Endothelial cell of umbilical vein (primary cell): ENCODE measurements around the gene FKRP. TPM values are rescaled to one million over a fixed set of nuclear protein-coding genes. Genes with fewer than 3 reads are reported as not detected.

ENCODE experiments used
- BruUV-seq: library from RNA; stranded (reverse); fragments of 400-500 nt; replicated peaks from 2 replicates; lab custom pipeline; 2021; lab: Mats Ljungman, UMichigan
- CTCF ChIA-PET: fragments of 300-600, 350-600 bp; sonication (Branson Sonifier 250); formaldehyde crosslinking; loops from one replicate; lab custom pipeline; 2021; ENCODE audit warnings: antibody characterized with exemption, inconsistent platforms; lab: Charles Lee
- POLR2A ChIA-PET: fragments of 300-600, 350-600 bp; sonication (Branson Sonifier 250); formaldehyde crosslinking; loops from one replicate; lab custom pipeline; 2021; ENCODE audit warnings: antibody characterized with exemption, inconsistent platforms; lab: Charles Lee
- DNase-seq: peaks from one replicate; pipeline ENCODE4 v3.0.0-alpha.2; 2011; ENCODE audit warnings: low read depth, low spot score
- FAIRE-seq: peaks from 2 replicates; lab custom pipeline; 2011; peaks lifted over from hg19 to GRCh38; lab: Jason Lieb, UNC
- H2AFZ ChIP-seq: 2 replicates; pipeline ENCODE4 v1.6.0; 2012; ENCODE audit warnings: low read depth, low read length, control low read depth, inconsistent platforms
- H3K27ac ChIP-seq: 2 replicates; pipeline ENCODE4 v1.5.1; 2011; ENCODE audit warnings: low read depth, mild to moderate bottlenecking, control low read depth, low read length, moderate library complexity; ENCODE audit not compliant: insufficient read depth
- H3K27me3 ChIP-seq, 2 experiments: 2 replicates each; pipeline versions ENCODE4 v1.6.0 to v1.6.1; 2011; ENCODE audit warnings: low read length in 2 of 2, mixed read lengths in 1 of 2; ENCODE audit not compliant: control insufficient read depth in 2 of 2, insufficient read depth in 2 of 2
- H3K36me3 ChIP-seq, 2 experiments: 2 replicates in 1 of 2; 3 replicates in 1 of 2; pipeline ENCODE4 v1.5.1; 2011; ENCODE audit warnings: low read length in 2 of 2, mild to moderate bottlenecking in 1 of 2, moderate library complexity in 1 of 2; ENCODE audit not compliant: control insufficient read depth in 2 of 2, insufficient read depth in 2 of 2; ENCODE audit errors: extremely low read depth in 1 of 2
- H3K4me1 ChIP-seq: 3 replicates; pipeline ENCODE4 v1.5.1; 2011; ENCODE audit warnings: mild to moderate bottlenecking, low read length; ENCODE audit not compliant: control insufficient read depth, insufficient read depth; ENCODE audit errors: extremely low read depth
- H3K4me2 ChIP-seq: 2 replicates; pipeline ENCODE4 v1.6.1; 2011; ENCODE audit warnings: low read length, control low read depth, mixed read lengths; ENCODE audit not compliant: insufficient read depth
- H3K4me3 ChIP-seq, 3 experiments: fragments of 200-600 bp in 1 of 3; sonication (generic), shearing (Covaris generic) in 1 of 3; replicated peaks in 1 of 3; 2 replicates each; pipeline ENCODE4 v1.5.1; 2011 to 2016; ENCODE audit warnings: control low read depth in 3 of 3, low read length in 3 of 3, mild to moderate bottlenecking in 2 of 3, inconsistent platforms in 1 of 3, low read depth in 1 of 3, moderate library complexity in 1 of 3; ENCODE audit not compliant: insufficient read depth in 1 of 3
- H3K79me2 ChIP-seq: 2 replicates; pipeline ENCODE4 v1.6.0; 2012; ENCODE audit warnings: low read length, inconsistent platforms; ENCODE audit not compliant: control insufficient read depth, insufficient read depth
- H3K9ac ChIP-seq: replicated peaks from 2 replicates; pipeline ENCODE3; 2011; ENCODE audit warnings: low read length, control low read depth; ENCODE audit not compliant: insufficient read depth; ENCODE audit errors: extremely low read depth
- H3K9me1 ChIP-seq: replicated peaks from 3 replicates; pipeline ENCODE4 v1.6.0; 2011; ENCODE audit warnings: mild to moderate bottlenecking, low read length; ENCODE audit not compliant: control insufficient read depth, insufficient read depth; ENCODE audit errors: extremely low read depth
- H3K9me3 ChIP-seq: replicated peaks from 2 replicates; pipeline ENCODE4 v1.5.1; 2012; ENCODE audit warnings: low read length, inconsistent platforms; ENCODE audit not compliant: control insufficient read depth, insufficient read depth
- H4K20me1 ChIP-seq: replicated peaks from 2 replicates; pipeline ENCODE3; 2011; ENCODE audit warnings: mild to moderate bottlenecking, low read length; ENCODE audit not compliant: control insufficient read depth, insufficient read depth; ENCODE audit errors: extremely low read depth
- CTCF ChIP-seq, 2 donors: IDR thresholded peaks; 1 replicate in 1 of 2; 2 replicates in 1 of 2; pipeline ENCODE4 v1.5.1; 2011; ENCODE audit warnings: low read length in 2 of 2, mild to moderate bottlenecking in 2 of 2, moderate library complexity in 2 of 2, control low read depth in 1 of 2, inconsistent platforms in 1 of 2, low read depth in 1 of 2; ENCODE audit not compliant: insufficient read depth in 1 of 2; ENCODE audit errors: extremely low read depth in 1 of 2
- EZH2 ChIP-seq: IDR thresholded peaks from 2 replicates; pipeline ENCODE4 v1.6.1; 2012; ENCODE audit warnings: borderline replicate concordance, low read depth, mild to moderate bottlenecking, moderate library complexity, low read length, inconsistent platforms; ENCODE audit not compliant: severe bottlenecking
- FOS ChIP-seq: IDR thresholded peaks from 2 replicates; pipeline ENCODE4 v1.6.1; 2011; ENCODE audit warnings: mild to moderate bottlenecking, low read length, moderate library complexity, borderline replicate concordance; ENCODE audit not compliant: insufficient read depth
- GATA2 ChIP-seq: IDR thresholded peaks from 2 replicates; pipeline ENCODE4 v1.7.0; 2011; ENCODE audit warnings: low read depth, mild to moderate bottlenecking, moderate library complexity, mixed read lengths, low read length; ENCODE audit not compliant: insufficient read length, insufficient read depth
- JUN ChIP-seq: IDR thresholded peaks from 2 replicates; pipeline ENCODE4 v1.6.1; 2011; ENCODE audit warnings: borderline replicate concordance, low read depth; ENCODE audit not compliant: insufficient read length, insufficient read depth
- MYC ChIP-seq: IDR thresholded peaks from one replicate; pipeline ENCODE4 v1.6.1; 2011; ENCODE audit warnings: mild to moderate bottlenecking, low read depth, low read length
- POLR2A ChIP-seq: IDR thresholded peaks from 2 replicates; pipeline ENCODE4 v1.6.1; 2012; ENCODE audit warnings: low read depth, mild to moderate bottlenecking, control low read depth, low read length
- POLR2AphosphoS5 ChIP-seq: IDR thresholded peaks from 2 replicates; pipeline ENCODE4 v1.6.1; 2012; ENCODE audit warnings: low read depth, mild to moderate bottlenecking, control low read depth, low read length, moderate library complexity; ENCODE audit not compliant: insufficient read depth
- dilution Hi-C: fragments of 300-500 bp; cut with MboI; formaldehyde crosslinking; loops from one replicate; pipeline ENCODE4 v1.15.0; 2019; ENCODE audit warnings: low sequenced_read_pairs; ENCODE audit not compliant: extremely low pct_ligation_motif_present
- intact Hi-C: fragments of 100-400 bp; cut with micrococcal nuclease; formaldehyde crosslinking; loops from one replicate; pipeline ENCODE4 v1.10.0; 2022
- polyA plus RNA-seq, 4 experiments: library from polyadenylated mRNA; depleted of rRNA in 3 of 4; stranded (reverse) in 3 of 4; unstranded in 1 of 4; fragments of >200 nt; gene quantifications; 2 replicates each; pipeline versions ENCODE4 v1.2.1 to v1.2.3, GENCODE V29; 2011 to 2012; ENCODE audit warnings: missing spikeins in 1 of 4
- total RNA-seq: library from RNA; stranded (reverse); gene quantifications from 2 replicates; pipeline ENCODE4 v1.2.3, GENCODE V29; 2021

FKRP gene
- total and polyA plus RNA-seq, 2 donors (not counting 3 experiments of a cell fraction or from before 2014, with no cell fraction given), result 31.5 to 32.8 TPM

- H2AFZ ChIP-seq, result peak within 1 kb of the TSS; percentile 73
- FAIRE-seq, result peak; percentile 85
- H3K79me2 ChIP-seq, result peaks cover 34% of the 10 kb centered on the region
- no peaks in the 10 kb centered on the region for H4K20me1 ChIP-seq
- peak; percentile 84 for DNase-seq
- ChIA-PET POLR2A (interaction anchor here (0.7 to 0.8 kb wide), 5 partner anchors 14 to 117 kb away, joined by 3 to 6 read pairs (median 6); no protein-coding TSS in a partner anchor), CTCF (interaction anchor here (0.6 to 5.4 kb wide), 3 partner anchors 12 to 34 kb away, joined by 4 to 74 read pairs (median 34); no protein-coding TSS in a partner anchor)
- no peaks in the 10 kb centered on the region for H3K9me3 ChIP-seq
- no peak for TF ChIP-seq GATA2
- TF ChIP-seq JUN, result no peak
- TF ChIP-seq POLR2AphosphoS5, result peak; percentile 75
- peak; percentile 68 for TF ChIP-seq POLR2A
- peak within 1 kb of the TSS; percentile 57 for H3K27ac ChIP-seq
- BruUV-seq, result TSS peak; percentile 58
- H3K9me1 ChIP-seq, result no peaks in the 10 kb centered on the region
- no peaks in the 10 kb centered on the region for H3K27me3 ChIP-seq
- H3K36me3 ChIP-seq, result peaks cover 6 to 21% of the 10 kb centered on the region in 2 experiments
- peak within 1 kb of the TSS; percentile 67 for H3K4me2 ChIP-seq
- peak within 1 kb of the TSS; percentile 71 for H3K9ac ChIP-seq
- H3K4me1 ChIP-seq, result peaks cover 38% of the 10 kb centered on the region
- dilution Hi-C loops (no loop called here), intact Hi-C loops (no loop called here)
- H3K4me3 ChIP-seq, result peak within 1 kb of the TSS; percentile 76 to 96 (median 85)
These were observed 28.7 kb upstream of the FKRP start, which contains the start of gene PRKD2 for GRCh38 chr19:46717034-46717715. Gene PRKD2, minus strand, starts transcription at chr19:46717114. Its CDS starts 744 bp downstream, at chr19:46716370.

- H2AFZ ChIP-seq, result no peak overlapping the region
- H3K9me3 ChIP-seq, result no peaks in the 10 kb centered on the region
- dilution Hi-C loops (no loop called here), intact Hi-C loops (no loop called here)
- H3K27ac ChIP-seq, result peak overlapping the region; percentile 13
- no TSS peak for BruUV-seq
- H3K4me3 ChIP-seq, result peak overlapping the region in 2 of 3 experiments; percentile 40 to 85
- CTCF ChIA-PET, result interaction anchor here (1.0 kb wide), 1 partner anchor 13 kb away, joined by 3 read pairs; no protein-coding TSS in a partner anchor
- H3K4me1 ChIP-seq, result peaks cover 42% of the 10 kb centered on the region
- peaks cover 6 to 27% of the 10 kb centered on the region in 2 experiments for H3K36me3 ChIP-seq
- no peaks in the 10 kb centered on the region for H3K9me1 ChIP-seq
- H3K27me3 ChIP-seq, result no peaks in the 10 kb centered on the region
- H3K79me2 ChIP-seq, result peaks cover 32% of the 10 kb centered on the region
- H3K9ac ChIP-seq, result no peak overlapping the region
- FAIRE-seq (peak; percentile 52), DNase-seq (no peak)
- no peak overlapping the region for H3K4me2 ChIP-seq
- H4K20me1 ChIP-seq, result no peaks in the 10 kb centered on the region
- TF ChIP-seq POLR2A (no peak), EZH2 (no peak), CTCF (IDR thresholded peaks at IDR 0.05; ENCODE audit: extremely low read depth in 1 of 2, insufficient read depth in 1 of 2, low read depth in 1 of 2, low read length in 2 of 2) (no peak), POLR2AphosphoS5 (no peak), MYC (no peak), GATA2 (no peak), FOS (no peak)
- POLR2A ChIA-PET, result no interaction called here
These were observed 28.1 kb upstream of the FKRP start for GRCh38 chr19:46717716-46718143.
